Fibroblast of villous mesenchyme (primary cell): ENCODE results near the gene ATP1A1. TPM values are rescaled to one million over a fixed set of nuclear protein-coding genes. Genes with fewer than 3 reads are reported as not detected.

Experiments
- DNase-seq: peaks from one replicate; pipeline ENCODE4 v3.0.0-alpha.2; 2010; ENCODE audit warnings: low read depth
- H3K4me3 ChIP-seq: 2 replicates; pipeline ENCODE4 v1.5.1; 2011; ENCODE audit warnings: low read depth, mild to moderate bottlenecking, low read length
- CTCF ChIP-seq: IDR thresholded peaks from 2 replicates; pipeline ENCODE4 v1.5.1; 2012; ENCODE audit warnings: low read depth, mild to moderate bottlenecking, low read length; ENCODE audit not compliant: insufficient read depth
- total RNA-seq: library from RNA; depleted of rRNA; stranded (reverse); fragments of >200 nt; gene quantifications from 2 replicates; pipeline ENCODE4 v1.2.3, GENCODE V29; 2012

Gene ATP1A1
- 87.0 and 107 TPM in 2 replicates for total RNA-seq

GRCh38 chr1:116372651-116373430, at the start of gene ATP1A1:
Gene ATP1A1, plus strand, starts transcription at chr1:116373244. Its CDS starts 268 bp downstream, at chr1:116373512.
- DNase-seq = peak; percentile 92
- peak within 1 kb of the TSS; percentile 78 for H3K4me3 ChIP-seq
- no peak for TF ChIP-seq CTCF

GRCh38 chr1:116323491-116323890, 49.6 kb upstream of the ATP1A1 start:
- no peak for DNase-seq
- no peak for TF ChIP-seq CTCF
- no peak overlapping the region for H3K4me3 ChIP-seq

- no peak overlapping the region for H3K4me3 ChIP-seq
- DNase-seq = no peak
- TF ChIP-seq CTCF = no peak
Observed at GRCh38 chr1:116324411-116324810, 48.6 kb upstream of the ATP1A1 start.

- no peak for TF ChIP-seq CTCF
- no peak for DNase-seq
- no peak overlapping the region for H3K4me3 ChIP-seq
Observed at GRCh38 chr1:116325104-116325503, 47.9 kb upstream of the ATP1A1 start.

- TF ChIP-seq CTCF = no peak
- H3K4me3 ChIP-seq = no peak overlapping the region
- DNase-seq = no peak
Observed at GRCh38 chr1:116325922-116326321, 47.1 kb upstream of the ATP1A1 start.

- H3K4me3 ChIP-seq = no peak overlapping the region
- TF ChIP-seq CTCF = no peak
- no peak for DNase-seq
Observed at GRCh38 chr1:116326486-116326885, 46.6 kb upstream of the ATP1A1 start.

GRCh38 chr1:116328671-116329070, 44.4 kb upstream of the ATP1A1 start:
- DNase-seq = no peak
- H3K4me3 ChIP-seq = no peak overlapping the region
- TF ChIP-seq CTCF = no peak
